ENCODE results near the gene GABRD. TPM values are rescaled to one million over a fixed set of nuclear protein-coding genes. Genes with fewer than 3 reads are reported as not detected.

Gene GABRD
- total and polyA plus RNA-seq, 2 of the 13 experiments (the other 11 are each of a cell fraction or from before 2014, with no cell fraction given), result not detected

DNA sequence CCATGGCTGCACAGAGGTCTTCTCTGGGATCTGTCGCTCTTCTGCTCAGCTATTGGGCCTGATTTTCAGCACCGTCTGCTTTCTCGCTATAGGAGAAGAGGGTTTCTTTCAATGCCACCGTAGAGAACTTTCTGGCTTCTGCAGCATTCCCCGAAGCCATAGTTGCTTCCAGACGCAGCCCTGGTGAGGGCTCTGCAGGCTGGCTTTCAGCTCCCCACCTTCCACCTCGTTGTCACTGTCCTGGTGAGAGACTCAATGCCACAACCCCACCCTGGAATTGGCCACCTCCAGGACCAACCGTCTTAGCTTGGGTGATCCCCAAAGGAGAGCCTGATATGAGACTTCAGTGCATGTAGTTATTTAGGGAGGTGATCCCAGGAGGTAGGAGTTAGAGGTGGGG is 19.1 kb downstream of the GABRD start:
- DNase-seq (ENCODE audit: low spot score) (no peak), FAIRE-seq (no peak), ATAC-seq (no peak)
- Histone ChIP-seq H3K4me3 (replicated peaks in 1 of 3; ENCODE audit: insufficient read depth in 1 of 3, low read depth in 2 of 3, low read length in 3 of 3) (no peak overlapping the region), H3K4me1 (ENCODE audit: insufficient read depth, low read length) (peaks cover 8% of the 10 kb centered on the region), H3K9me3 (ENCODE audit: low read length) (no peaks in the 10 kb centered on the region), H3K4me2 (ENCODE audit: low read depth, low read length) (no peak overlapping the region), H4K20me1 (ENCODE audit: insufficient read depth, low read length) (no peaks in the 10 kb centered on the region), H3K27me3 (ENCODE audit: control insufficient read depth in 1 of 2, insufficient read depth in 2 of 2, low read length in 2 of 2) (peaks cover 13 to 57% of the 10 kb centered on the region in 2 experiments), H3K9ac (ENCODE audit: insufficient read depth, low read depth, low read length) (no peak overlapping the region), H2AFZ (ENCODE audit: low read length) (no peak overlapping the region), H3K36me3 (replicated peaks in 1 of 2; ENCODE audit: control insufficient read depth in 1 of 2, insufficient read depth in 2 of 2, low read length in 2 of 2) (no peaks in the 10 kb centered on the region), H3K27ac (ENCODE audit: extremely low read length, insufficient read depth, low read length) (no peak overlapping the region), H3K79me2 (ENCODE audit: insufficient read depth, low read length) (no peaks in the 10 kb centered on the region)
- BruUV-seq (replicated peaks), result no TSS peak
- POLR2A ChIA-PET, result interaction anchor here (1.3 kb wide), 1 partner anchor 11 kb away, joined by 3 read pairs; no protein-coding TSS in a partner anchor
- in situ Hi-C loops (cut with HindIII; ENCODE audit: extremely low pct_ligation_motif_present, low pct_unique_long_range_greater_than_20kb) (no loop called here), intact Hi-C loops (cut with micrococcal nuclease; ENCODE audit: unreplicated experiment) (no loop called here)
- 44% methylated on average over 8 of the region's 8 CpGs for WGBS (ENCODE audit: low lambda C conversion rate)
- TF ChIP-seq, protein P1, sequence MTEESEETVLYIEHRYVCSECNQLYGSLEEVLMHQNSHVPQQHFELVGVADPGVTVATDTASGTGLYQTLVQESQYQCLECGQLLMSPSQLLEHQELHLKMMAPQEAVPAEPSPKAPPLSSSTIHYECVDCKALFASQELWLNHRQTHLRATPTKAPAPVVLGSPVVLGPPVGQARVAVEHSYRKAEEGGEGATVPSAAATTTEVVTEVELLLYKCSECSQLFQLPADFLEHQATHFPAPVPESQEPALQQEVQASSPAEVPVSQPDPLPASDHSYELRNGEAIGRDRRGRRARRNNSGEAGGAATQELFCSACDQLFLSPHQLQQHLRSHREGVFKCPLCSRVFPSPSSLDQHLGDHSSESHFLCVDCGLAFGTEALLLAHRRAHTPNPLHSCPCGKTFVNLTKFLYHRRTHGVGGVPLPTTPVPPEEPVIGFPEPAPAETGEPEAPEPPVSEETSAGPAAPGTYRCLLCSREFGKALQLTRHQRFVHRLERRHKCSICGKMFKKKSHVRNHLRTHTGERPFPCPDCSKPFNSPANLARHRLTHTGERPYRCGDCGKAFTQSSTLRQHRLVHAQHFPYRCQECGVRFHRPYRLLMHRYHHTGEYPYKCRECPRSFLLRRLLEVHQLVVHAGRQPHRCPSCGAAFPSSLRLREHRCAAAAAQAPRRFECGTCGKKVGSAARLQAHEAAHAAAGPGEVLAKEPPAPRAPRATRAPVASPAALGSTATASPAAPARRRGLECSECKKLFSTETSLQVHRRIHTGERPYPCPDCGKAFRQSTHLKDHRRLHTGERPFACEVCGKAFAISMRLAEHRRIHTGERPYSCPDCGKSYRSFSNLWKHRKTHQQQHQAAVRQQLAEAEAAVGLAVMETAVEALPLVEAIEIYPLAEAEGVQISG (CRISPR knock-in tag; IDR thresholded peaks at IDR 0.05), result no peak
- TF ChIP-seq ZNF331 (CRISPR knock-in tag; IDR thresholded peaks at IDR 0.05), result peak; percentile 97
- TF ChIP-seq ZNF484 (CRISPR knock-in tag; IDR thresholded peaks at IDR 0.05; ENCODE audit: borderline replicate concordance, low read depth), result no peak
- no peak for TF ChIP-seq ZNF547 (CRISPR knock-in tag; IDR thresholded peaks at IDR 0.05)
- CTCF ChIA-PET (ENCODE audit: low intra/inter-chr PET ratio, low total read pairs), result no interaction called here

DNA sequence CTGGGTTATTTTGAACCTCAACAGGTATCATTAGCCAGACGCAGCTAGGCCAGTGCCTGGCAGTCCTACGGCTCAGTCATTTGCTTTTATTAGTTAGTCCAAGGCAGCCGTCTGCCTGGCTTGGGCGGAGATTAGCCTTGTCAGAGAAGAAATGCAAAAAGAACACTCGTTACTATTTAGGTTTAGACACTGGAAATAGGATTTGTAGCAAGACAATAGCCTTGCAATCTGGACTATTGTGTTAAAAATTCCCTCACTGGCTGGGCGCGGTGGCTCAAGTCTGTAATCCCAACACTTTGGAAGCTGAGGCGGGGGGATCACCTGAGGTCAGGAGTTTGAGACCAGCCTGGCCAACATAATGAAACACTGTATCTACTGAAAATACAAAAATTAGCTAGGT is 20.1 kb downstream of the GABRD start:
- ATAC-seq, result no peak
- WGBS (ENCODE audit: low lambda C conversion rate), result 59% methylated on average over 8 of the region's 8 CpGs
- in situ Hi-C loops (cut with HindIII; ENCODE audit: extremely low pct_ligation_motif_present, low pct_unique_long_range_greater_than_20kb), result no loop called here
- H4K20me1 ChIP-seq (ENCODE audit: insufficient read depth, low read length), result no peaks in the 10 kb centered on the region
- H3K9ac ChIP-seq (ENCODE audit: insufficient read depth, low read depth, low read length), result no peak overlapping the region
- H3K79me2 ChIP-seq (ENCODE audit: insufficient read depth, low read length), result no peaks in the 10 kb centered on the region
- CTCF ChIA-PET (ENCODE audit: low intra/inter-chr PET ratio, low total read pairs), result no interaction called here
- no peak overlapping the region for H2AFZ ChIP-seq (ENCODE audit: low read length)
- peaks cover 13 to 55% of the 10 kb centered on the region in 2 experiments for H3K27me3 ChIP-seq (ENCODE audit: control insufficient read depth in 1 of 2, insufficient read depth in 2 of 2, low read length in 2 of 2)
- intact Hi-C loops (cut with micrococcal nuclease; ENCODE audit: unreplicated experiment), result no loop called here
- no peak for FAIRE-seq
- H3K4me3 ChIP-seq (replicated peaks in 1 of 3; ENCODE audit: insufficient read depth in 1 of 3, low read depth in 2 of 3, low read length in 3 of 3), result no peak overlapping the region
- H3K9me3 ChIP-seq (ENCODE audit: low read length), result no peaks in the 10 kb centered on the region
- peaks cover 18% of the 10 kb centered on the region for H3K4me1 ChIP-seq (ENCODE audit: insufficient read depth, low read length)
- POLR2A ChIA-PET, result no interaction called here
- no peak overlapping the region for H3K4me2 ChIP-seq (ENCODE audit: low read depth, low read length)
- H3K36me3 ChIP-seq (replicated peaks in 1 of 2; ENCODE audit: control insufficient read depth in 1 of 2, insufficient read depth in 2 of 2, low read length in 2 of 2), result no peaks in the 10 kb centered on the region
- no TSS peak for BruUV-seq (replicated peaks)
- H3K27ac ChIP-seq (ENCODE audit: extremely low read length, insufficient read depth, low read length), result no peak overlapping the region
- no peak for DNase-seq (ENCODE audit: low spot score)
- TF ChIP-seq, protein P2, sequence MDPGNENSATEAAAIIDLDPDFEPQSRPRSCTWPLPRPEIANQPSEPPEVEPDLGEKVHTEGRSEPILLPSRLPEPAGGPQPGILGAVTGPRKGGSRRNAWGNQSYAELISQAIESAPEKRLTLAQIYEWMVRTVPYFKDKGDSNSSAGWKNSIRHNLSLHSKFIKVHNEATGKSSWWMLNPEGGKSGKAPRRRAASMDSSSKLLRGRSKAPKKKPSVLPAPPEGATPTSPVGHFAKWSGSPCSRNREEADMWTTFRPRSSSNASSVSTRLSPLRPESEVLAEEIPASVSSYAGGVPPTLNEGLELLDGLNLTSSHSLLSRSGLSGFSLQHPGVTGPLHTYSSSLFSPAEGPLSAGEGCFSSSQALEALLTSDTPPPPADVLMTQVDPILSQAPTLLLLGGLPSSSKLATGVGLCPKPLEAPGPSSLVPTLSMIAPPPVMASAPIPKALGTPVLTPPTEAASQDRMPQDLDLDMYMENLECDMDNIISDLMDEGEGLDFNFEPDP (CRISPR knock-in tag; conservative IDR thresholded peaks at IDR 0.05), result no peak
- TF ChIP-seq GABPB1 (CRISPR knock-in tag; IDR thresholded peaks at IDR 0.05), result no peak
- TF ChIP-seq CCDC6 (CRISPR knock-in tag; IDR thresholded peaks at IDR 0.05), result no peak
- TF ChIP-seq, protein P3, sequence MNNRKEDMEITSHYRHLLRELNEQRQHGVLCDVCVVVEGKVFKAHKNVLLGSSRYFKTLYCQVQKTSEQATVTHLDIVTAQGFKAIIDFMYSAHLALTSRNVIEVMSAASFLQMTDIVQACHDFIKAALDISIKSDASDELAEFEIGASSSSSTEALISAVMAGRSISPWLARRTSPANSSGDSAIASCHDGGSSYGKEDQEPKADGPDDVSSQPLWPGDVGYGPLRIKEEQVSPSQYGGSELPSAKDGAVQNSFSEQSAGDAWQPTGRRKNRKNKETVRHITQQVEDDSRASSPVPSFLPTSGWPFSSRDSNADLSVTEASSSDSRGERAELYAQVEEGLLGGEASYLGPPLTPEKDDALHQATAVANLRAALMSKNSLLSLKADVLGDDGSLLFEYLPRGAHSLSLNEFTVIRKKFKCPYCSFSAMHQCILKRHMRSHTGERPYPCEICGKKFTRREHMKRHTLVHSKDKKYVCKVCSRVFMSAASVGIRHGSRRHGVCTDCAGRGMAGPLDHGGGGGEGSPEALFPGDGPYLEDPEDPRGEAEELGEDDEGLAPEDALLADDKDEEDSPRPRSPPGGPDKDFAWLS (CRISPR knock-in tag; IDR thresholded peaks at IDR 0.05; ENCODE audit: borderline replicate concordance), result no peak
- TF ChIP-seq, protein P4, sequence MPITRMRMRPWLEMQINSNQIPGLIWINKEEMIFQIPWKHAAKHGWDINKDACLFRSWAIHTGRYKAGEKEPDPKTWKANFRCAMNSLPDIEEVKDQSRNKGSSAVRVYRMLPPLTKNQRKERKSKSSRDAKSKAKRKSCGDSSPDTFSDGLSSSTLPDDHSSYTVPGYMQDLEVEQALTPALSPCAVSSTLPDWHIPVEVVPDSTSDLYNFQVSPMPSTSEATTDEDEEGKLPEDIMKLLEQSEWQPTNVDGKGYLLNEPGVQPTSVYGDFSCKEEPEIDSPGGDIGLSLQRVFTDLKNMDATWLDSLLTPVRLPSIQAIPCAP (CRISPR knock-in tag; IDR thresholded peaks at IDR 0.05; ENCODE audit: low read depth), result no peak
- TF ChIP-seq MATR3 (CRISPR knock-in tag; IDR thresholded peaks at IDR 0.05), result no peak
- TF ChIP-seq, protein P5, sequence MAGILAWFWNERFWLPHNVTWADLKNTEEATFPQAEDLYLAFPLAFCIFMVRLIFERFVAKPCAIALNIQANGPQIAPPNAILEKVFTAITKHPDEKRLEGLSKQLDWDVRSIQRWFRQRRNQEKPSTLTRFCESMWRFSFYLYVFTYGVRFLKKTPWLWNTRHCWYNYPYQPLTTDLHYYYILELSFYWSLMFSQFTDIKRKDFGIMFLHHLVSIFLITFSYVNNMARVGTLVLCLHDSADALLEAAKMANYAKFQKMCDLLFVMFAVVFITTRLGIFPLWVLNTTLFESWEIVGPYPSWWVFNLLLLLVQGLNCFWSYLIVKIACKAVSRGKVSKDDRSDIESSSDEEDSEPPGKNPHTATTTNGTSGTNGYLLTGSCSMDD (CRISPR knock-in tag; IDR thresholded peaks at IDR 0.05), result no peak

Measured in HepG2 (cell line).